Islet precursor cell (in vitro differentiated cells): ENCODE measurements around the gene TFEB.

Experiments
- DNase-seq: peaks from one replicate; pipeline ENCODE4 v3.0.0-alpha.2; 2018

Gene TFEB

GRCh38 chr6:41704656-41705310 lies 30.6 kb downstream of the TFEB start:
- no peak for DNase-seq

GRCh38 chr6:41704028-41704427 lies 31.4 kb downstream of the TFEB start:
- no peak for DNase-seq

GRCh38 chr6:41702771-41703494 lies 32.5 kb downstream of the TFEB start:
- peak; percentile 52 for DNase-seq

- no peak for DNase-seq
These were observed 33.2 kb downstream of the TFEB start for GRCh38 chr6:41702089-41702745.

GRCh38 chr6:41700463-41701347 lies 34.7 kb downstream of the TFEB start:
- no peak for DNase-seq

GRCh38 chr6:41699063-41699462 lies 36.3 kb downstream of the TFEB start:
- no peak for DNase-seq

GRCh38 chr6:41697861-41698781 lies 37.3 kb downstream of the TFEB start:
- DNase-seq: peak; percentile 80

GRCh38 chr6:41696788-41697187 lies 38.6 kb downstream of the TFEB start:
- no peak for DNase-seq

- DNase-seq: no peak
These were observed 39.6 kb downstream of the TFEB start for GRCh38 chr6:41695825-41696224.

- peak; percentile 76 for DNase-seq
These were observed 40.4 kb downstream of the TFEB start for GRCh38 chr6:41694815-41695526.

GRCh38 chr6:41693281-41694240 lies 41.8 kb downstream of the TFEB start:
- DNase-seq: no peak

GRCh38 chr6:41692730-41693129 lies 42.7 kb downstream of the TFEB start:
- no peak for DNase-seq

- DNase-seq: no peak
These were observed 43.2 kb downstream of the TFEB start for GRCh38 chr6:41692080-41692675.

- DNase-seq: no peak
These were observed 43.9 kb downstream of the TFEB start for GRCh38 chr6:41691426-41692079.

- DNase-seq: no peak
These were observed 44.7 kb downstream of the TFEB start for GRCh38 chr6:41690541-41691330.

- no peak for DNase-seq
These were observed 46.0 kb downstream of the TFEB start for GRCh38 chr6:41689171-41690008.
